Measurements from ENCODE around the gene C9orf78. TPM values are rescaled to one million over a fixed set of nuclear protein-coding genes. Genes with fewer than 3 reads are reported as not detected.

C9orf78 gene
- total and polyA plus RNA-seq, 9 of the 15 experiments (the other 6 are each of a cell fraction or from before 2014, with no cell fraction given), result 94.6 to 266 (median 202) TPM

- TF ChIP-seq ATF1 (CRISPR knock-in tag; IDR thresholded peaks at IDR 0.05) (no peak), ATF1 (tag; IDR thresholded peaks at IDR 0.05) (peak; percentile 88), ATF4 (CRISPR knock-in tag; IDR thresholded peaks at IDR 0.05) (peak; percentile 79), C11orf30 (IDR thresholded peaks at IDR 0.05; ENCODE audit: low read depth) (no peak), TRIM24 (IDR thresholded peaks at IDR 0.05) (peak; percentile 99), TRIM28 (IDR thresholded peaks at IDR 0.05) (peak; percentile 91), SNAPC5 (CRISPR knock-in tag; IDR thresholded peaks at IDR 0.05) (no peak), SREBF1 (IDR thresholded peaks at IDR 0.05; ENCODE audit: borderline replicate concordance, low read depth, low read length) (peak; percentile 54; the same call in 1 of the 2 replicates), CCNT2 (IDR thresholded peaks at IDR 0.05; ENCODE audit: borderline replicate concordance, extremely low read depth, insufficient read length, low read depth, low read length) (peak; percentile 99), EZH2 (IDR thresholded peaks at IDR 0.05; ENCODE audit: borderline replicate concordance, low read depth, low read length) (no peak; the same call in 1 of the 2 replicates)
- TF ChIP-seq, protein P1, sequence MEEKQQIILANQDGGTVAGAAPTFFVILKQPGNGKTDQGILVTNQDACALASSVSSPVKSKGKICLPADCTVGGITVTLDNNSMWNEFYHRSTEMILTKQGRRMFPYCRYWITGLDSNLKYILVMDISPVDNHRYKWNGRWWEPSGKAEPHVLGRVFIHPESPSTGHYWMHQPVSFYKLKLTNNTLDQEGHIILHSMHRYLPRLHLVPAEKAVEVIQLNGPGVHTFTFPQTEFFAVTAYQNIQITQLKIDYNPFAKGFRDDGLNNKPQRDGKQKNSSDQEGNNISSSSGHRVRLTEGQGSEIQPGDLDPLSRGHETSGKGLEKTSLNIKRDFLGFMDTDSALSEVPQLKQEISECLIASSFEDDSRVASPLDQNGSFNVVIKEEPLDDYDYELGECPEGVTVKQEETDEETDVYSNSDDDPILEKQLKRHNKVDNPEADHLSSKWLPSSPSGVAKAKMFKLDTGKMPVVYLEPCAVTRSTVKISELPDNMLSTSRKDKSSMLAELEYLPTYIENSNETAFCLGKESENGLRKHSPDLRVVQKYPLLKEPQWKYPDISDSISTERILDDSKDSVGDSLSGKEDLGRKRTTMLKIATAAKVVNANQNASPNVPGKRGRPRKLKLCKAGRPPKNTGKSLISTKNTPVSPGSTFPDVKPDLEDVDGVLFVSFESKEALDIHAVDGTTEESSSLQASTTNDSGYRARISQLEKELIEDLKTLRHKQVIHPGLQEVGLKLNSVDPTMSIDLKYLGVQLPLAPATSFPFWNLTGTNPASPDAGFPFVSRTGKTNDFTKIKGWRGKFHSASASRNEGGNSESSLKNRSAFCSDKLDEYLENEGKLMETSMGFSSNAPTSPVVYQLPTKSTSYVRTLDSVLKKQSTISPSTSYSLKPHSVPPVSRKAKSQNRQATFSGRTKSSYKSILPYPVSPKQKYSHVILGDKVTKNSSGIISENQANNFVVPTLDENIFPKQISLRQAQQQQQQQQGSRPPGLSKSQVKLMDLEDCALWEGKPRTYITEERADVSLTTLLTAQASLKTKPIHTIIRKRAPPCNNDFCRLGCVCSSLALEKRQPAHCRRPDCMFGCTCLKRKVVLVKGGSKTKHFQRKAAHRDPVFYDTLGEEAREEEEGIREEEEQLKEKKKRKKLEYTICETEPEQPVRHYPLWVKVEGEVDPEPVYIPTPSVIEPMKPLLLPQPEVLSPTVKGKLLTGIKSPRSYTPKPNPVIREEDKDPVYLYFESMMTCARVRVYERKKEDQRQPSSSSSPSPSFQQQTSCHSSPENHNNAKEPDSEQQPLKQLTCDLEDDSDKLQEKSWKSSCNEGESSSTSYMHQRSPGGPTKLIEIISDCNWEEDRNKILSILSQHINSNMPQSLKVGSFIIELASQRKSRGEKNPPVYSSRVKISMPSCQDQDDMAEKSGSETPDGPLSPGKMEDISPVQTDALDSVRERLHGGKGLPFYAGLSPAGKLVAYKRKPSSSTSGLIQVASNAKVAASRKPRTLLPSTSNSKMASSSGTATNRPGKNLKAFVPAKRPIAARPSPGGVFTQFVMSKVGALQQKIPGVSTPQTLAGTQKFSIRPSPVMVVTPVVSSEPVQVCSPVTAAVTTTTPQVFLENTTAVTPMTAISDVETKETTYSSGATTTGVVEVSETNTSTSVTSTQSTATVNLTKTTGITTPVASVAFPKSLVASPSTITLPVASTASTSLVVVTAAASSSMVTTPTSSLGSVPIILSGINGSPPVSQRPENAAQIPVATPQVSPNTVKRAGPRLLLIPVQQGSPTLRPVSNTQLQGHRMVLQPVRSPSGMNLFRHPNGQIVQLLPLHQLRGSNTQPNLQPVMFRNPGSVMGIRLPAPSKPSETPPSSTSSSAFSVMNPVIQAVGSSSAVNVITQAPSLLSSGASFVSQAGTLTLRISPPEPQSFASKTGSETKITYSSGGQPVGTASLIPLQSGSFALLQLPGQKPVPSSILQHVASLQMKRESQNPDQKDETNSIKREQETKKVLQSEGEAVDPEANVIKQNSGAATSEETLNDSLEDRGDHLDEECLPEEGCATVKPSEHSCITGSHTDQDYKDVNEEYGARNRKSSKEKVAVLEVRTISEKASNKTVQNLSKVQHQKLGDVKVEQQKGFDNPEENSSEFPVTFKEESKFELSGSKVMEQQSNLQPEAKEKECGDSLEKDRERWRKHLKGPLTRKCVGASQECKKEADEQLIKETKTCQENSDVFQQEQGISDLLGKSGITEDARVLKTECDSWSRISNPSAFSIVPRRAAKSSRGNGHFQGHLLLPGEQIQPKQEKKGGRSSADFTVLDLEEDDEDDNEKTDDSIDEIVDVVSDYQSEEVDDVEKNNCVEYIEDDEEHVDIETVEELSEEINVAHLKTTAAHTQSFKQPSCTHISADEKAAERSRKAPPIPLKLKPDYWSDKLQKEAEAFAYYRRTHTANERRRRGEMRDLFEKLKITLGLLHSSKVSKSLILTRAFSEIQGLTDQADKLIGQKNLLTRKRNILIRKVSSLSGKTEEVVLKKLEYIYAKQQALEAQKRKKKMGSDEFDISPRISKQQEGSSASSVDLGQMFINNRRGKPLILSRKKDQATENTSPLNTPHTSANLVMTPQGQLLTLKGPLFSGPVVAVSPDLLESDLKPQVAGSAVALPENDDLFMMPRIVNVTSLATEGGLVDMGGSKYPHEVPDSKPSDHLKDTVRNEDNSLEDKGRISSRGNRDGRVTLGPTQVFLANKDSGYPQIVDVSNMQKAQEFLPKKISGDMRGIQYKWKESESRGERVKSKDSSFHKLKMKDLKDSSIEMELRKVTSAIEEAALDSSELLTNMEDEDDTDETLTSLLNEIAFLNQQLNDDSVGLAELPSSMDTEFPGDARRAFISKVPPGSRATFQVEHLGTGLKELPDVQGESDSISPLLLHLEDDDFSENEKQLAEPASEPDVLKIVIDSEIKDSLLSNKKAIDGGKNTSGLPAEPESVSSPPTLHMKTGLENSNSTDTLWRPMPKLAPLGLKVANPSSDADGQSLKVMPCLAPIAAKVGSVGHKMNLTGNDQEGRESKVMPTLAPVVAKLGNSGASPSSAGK (IDR thresholded peaks at IDR 0.05), result no peak
- TF ChIP-seq, protein P2, sequence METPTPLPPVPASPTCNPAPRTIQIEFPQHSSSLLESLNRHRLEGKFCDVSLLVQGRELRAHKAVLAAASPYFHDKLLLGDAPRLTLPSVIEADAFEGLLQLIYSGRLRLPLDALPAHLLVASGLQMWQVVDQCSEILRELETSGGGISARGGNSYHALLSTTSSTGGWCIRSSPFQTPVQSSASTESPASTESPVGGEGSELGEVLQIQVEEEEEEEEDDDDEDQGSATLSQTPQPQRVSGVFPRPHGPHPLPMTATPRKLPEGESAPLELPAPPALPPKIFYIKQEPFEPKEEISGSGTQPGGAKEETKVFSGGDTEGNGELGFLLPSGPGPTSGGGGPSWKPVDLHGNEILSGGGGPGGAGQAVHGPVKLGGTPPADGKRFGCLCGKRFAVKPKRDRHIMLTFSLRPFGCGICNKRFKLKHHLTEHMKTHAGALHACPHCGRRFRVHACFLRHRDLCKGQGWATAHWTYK (CRISPR knock-in tag; IDR thresholded peaks at IDR 0.05), result peak; percentile 97
These were observed 28.1 kb upstream of the C9orf78 start (continued) for GRCh38 chr9:129863059-129863690.
